ENCODE results near the gene CHRM3.

The CHRM3 gene

DNA sequence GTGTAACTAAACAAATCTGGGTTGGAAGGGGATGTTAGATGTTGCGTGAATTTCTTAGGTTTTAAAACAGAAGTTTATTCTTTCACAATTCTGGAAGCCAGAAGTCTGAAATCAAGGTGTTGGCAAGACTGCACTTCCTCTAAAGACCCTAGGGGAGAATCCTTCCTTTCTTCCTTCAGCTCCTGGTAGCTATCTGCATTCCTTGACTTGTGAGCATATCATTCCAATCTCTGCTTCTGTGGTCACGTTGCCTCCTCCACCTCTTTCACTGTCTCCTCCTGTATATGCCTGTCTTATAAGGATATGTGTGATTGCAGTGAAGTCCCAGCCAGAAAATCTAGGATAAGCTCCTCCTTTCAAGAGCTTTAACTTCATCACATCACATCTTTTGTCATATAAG, 7.7 kb downstream of the CHRM3 start:
- Histone ChIP-seq H3K9me3 (ENCODE audit: control insufficient read depth, low read length) (no peaks in the 10 kb centered on the region), H3K27ac (ENCODE audit: insufficient read depth, low read depth, low read length, poor library complexity, severe bottlenecking) (no peak overlapping the region), H3K27me3 (ENCODE audit: control insufficient read depth, insufficient read depth, low read length, poor library complexity, severe bottlenecking) (peaks cover 10% of the 10 kb centered on the region), H3K4me3 (ENCODE audit: insufficient read depth, low read depth, low read length) (no peak overlapping the region), H3K4me1 (ENCODE audit: control insufficient read depth, insufficient read depth, low read length) (no peaks in the 10 kb centered on the region), H3K36me3 (ENCODE audit: control insufficient read depth, insufficient read depth, low read length) (no peaks in the 10 kb centered on the region)
- 82 to 100% methylated on average over 2 of the region's 2 CpGs for WGBS, 2 experiments

DNA sequence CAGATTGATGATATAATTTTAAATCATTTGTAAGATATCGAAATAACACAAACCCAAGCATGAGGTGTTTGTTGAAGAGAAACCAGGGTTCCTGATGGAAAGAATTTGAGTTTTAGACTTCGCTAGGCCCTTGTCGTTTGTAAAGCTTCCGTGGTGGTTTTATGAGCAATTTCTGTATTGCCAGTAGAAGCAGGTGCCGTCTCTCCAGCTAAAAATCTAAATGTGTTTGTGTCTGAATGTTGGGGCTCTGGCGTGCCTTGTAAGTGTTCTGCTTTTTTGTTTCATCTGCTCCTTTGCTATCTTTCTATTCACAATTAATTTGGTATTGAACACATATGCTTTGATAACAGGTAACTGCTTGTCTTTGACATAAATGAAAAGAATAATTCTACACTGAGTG, 27.5 kb downstream of the CHRM3 start:
- H3K36me3 ChIP-seq (ENCODE audit: control insufficient read depth, insufficient read depth, low read length), result no peaks in the 10 kb centered on the region
- no peaks in the 10 kb centered on the region for H3K9me3 ChIP-seq (ENCODE audit: control insufficient read depth, low read length)
- no peaks in the 10 kb centered on the region for H3K27me3 ChIP-seq (ENCODE audit: control insufficient read depth, insufficient read depth, low read length, poor library complexity, severe bottlenecking)
- H3K4me3 ChIP-seq (ENCODE audit: insufficient read depth, low read depth, low read length), result no peak overlapping the region
- WGBS, 2 experiments, result 81 to 88% methylated on average over 6 of the region's 6 CpGs
- no peaks in the 10 kb centered on the region for H3K4me1 ChIP-seq (ENCODE audit: control insufficient read depth, insufficient read depth, low read length)
- H3K27ac ChIP-seq (ENCODE audit: insufficient read depth, low read depth, low read length, poor library complexity, severe bottlenecking), result no peak overlapping the region

- Histone ChIP-seq H3K27ac (ENCODE audit: insufficient read depth, low read depth, low read length, poor library complexity, severe bottlenecking) (no peak overlapping the region), H3K27me3 (ENCODE audit: control insufficient read depth, insufficient read depth, low read length, poor library complexity, severe bottlenecking) (no peaks in the 10 kb centered on the region), H3K4me1 (ENCODE audit: control insufficient read depth, insufficient read depth, low read length) (no peaks in the 10 kb centered on the region), H3K4me3 (ENCODE audit: insufficient read depth, low read depth, low read length) (no peak overlapping the region), H3K36me3 (ENCODE audit: control insufficient read depth, insufficient read depth, low read length) (no peaks in the 10 kb centered on the region), H3K9me3 (ENCODE audit: control insufficient read depth, low read length) (no peaks in the 10 kb centered on the region)
- WGBS, 2 experiments, result 100% methylated on average over 2 of the region's 2 CpGs
Observed at GRCh38 chr1:239417221-239417620, 30.9 kb downstream of the CHRM3 start.

GRCh38 chr1:239417986-239418640, 31.7 kb downstream of the CHRM3 start:
- Histone ChIP-seq H3K27ac (ENCODE audit: insufficient read depth, low read depth, low read length, poor library complexity, severe bottlenecking) (no peak overlapping the region), H3K27me3 (ENCODE audit: control insufficient read depth, insufficient read depth, low read length, poor library complexity, severe bottlenecking) (no peaks in the 10 kb centered on the region), H3K4me3 (ENCODE audit: insufficient read depth, low read depth, low read length) (no peak overlapping the region), H3K4me1 (ENCODE audit: control insufficient read depth, insufficient read depth, low read length) (no peaks in the 10 kb centered on the region), H3K36me3 (ENCODE audit: control insufficient read depth, insufficient read depth, low read length) (no peaks in the 10 kb centered on the region), H3K9me3 (ENCODE audit: control insufficient read depth, low read length) (no peaks in the 10 kb centered on the region)
- WGBS, 2 experiments, result 82 to 85% methylated on average over 5 of the region's 5 CpGs

- H3K27ac ChIP-seq (ENCODE audit: insufficient read depth, low read depth, low read length, poor library complexity, severe bottlenecking), result no peak overlapping the region
- WGBS, 2 experiments, result 90 to 100% methylated on average over 1 of the region's 1 CpG
- no peaks in the 10 kb centered on the region for H3K4me1 ChIP-seq (ENCODE audit: control insufficient read depth, insufficient read depth, low read length)
- H3K27me3 ChIP-seq (ENCODE audit: control insufficient read depth, insufficient read depth, low read length, poor library complexity, severe bottlenecking), result no peaks in the 10 kb centered on the region
- no peaks in the 10 kb centered on the region for H3K36me3 ChIP-seq (ENCODE audit: control insufficient read depth, insufficient read depth, low read length)
- no peaks in the 10 kb centered on the region for H3K9me3 ChIP-seq (ENCODE audit: control insufficient read depth, low read length)
- no peak overlapping the region for H3K4me3 ChIP-seq (ENCODE audit: insufficient read depth, low read depth, low read length)
Observed at GRCh38 chr1:239418681-239419080, 32.3 kb downstream of the CHRM3 start.

DNA sequence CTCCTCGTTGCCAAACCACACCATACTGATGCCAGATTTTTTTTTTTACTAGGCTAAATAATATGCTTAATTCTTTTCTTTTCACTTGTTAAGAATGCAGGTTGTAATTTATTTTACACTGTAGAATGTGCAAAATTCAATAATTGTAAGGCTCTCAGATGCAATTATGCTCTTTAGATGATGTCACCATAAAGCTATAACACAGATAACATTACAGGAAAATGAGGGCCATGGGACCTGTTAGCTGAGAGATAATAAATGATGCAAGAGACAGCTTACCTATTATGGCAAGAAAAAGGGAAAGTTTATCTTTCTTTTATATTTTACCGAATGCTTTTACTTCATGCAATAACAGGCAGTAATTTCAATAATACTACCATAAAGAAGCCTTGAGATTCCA, 35.4 kb downstream of the CHRM3 start:
- Histone ChIP-seq H3K27me3 (ENCODE audit: control insufficient read depth, insufficient read depth, low read length, poor library complexity, severe bottlenecking) (no peaks in the 10 kb centered on the region), H3K4me3 (ENCODE audit: insufficient read depth, low read depth, low read length) (no peak overlapping the region), H3K27ac (ENCODE audit: insufficient read depth, low read depth, low read length, poor library complexity, severe bottlenecking) (no peak overlapping the region), H3K36me3 (ENCODE audit: control insufficient read depth, insufficient read depth, low read length) (no peaks in the 10 kb centered on the region), H3K9me3 (ENCODE audit: control insufficient read depth, low read length) (no peaks in the 10 kb centered on the region), H3K4me1 (ENCODE audit: control insufficient read depth, insufficient read depth, low read length) (no peaks in the 10 kb centered on the region)
- 100% methylated on average over 2 of the region's 2 CpGs; no CpG with 5 or more reads in 1 of the 2 experiments for WGBS, 2 experiments

- WGBS, 2 experiments, result 95 to 98% methylated on average over 2 to 3 of the region's 3 CpGs
- no peaks in the 10 kb centered on the region for H3K4me1 ChIP-seq (ENCODE audit: control insufficient read depth, insufficient read depth, low read length)
- no peaks in the 10 kb centered on the region for H3K36me3 ChIP-seq (ENCODE audit: control insufficient read depth, insufficient read depth, low read length)
- H3K27ac ChIP-seq (ENCODE audit: insufficient read depth, low read depth, low read length, poor library complexity, severe bottlenecking), result no peak overlapping the region
- H3K9me3 ChIP-seq (ENCODE audit: control insufficient read depth, low read length), result no peaks in the 10 kb centered on the region
- no peaks in the 10 kb centered on the region for H3K27me3 ChIP-seq (ENCODE audit: control insufficient read depth, insufficient read depth, low read length, poor library complexity, severe bottlenecking)
- H3K4me3 ChIP-seq (ENCODE audit: insufficient read depth, low read depth, low read length), result no peak overlapping the region
Observed at GRCh38 chr1:239422818-239423217, 36.5 kb downstream of the CHRM3 start.

DNA sequence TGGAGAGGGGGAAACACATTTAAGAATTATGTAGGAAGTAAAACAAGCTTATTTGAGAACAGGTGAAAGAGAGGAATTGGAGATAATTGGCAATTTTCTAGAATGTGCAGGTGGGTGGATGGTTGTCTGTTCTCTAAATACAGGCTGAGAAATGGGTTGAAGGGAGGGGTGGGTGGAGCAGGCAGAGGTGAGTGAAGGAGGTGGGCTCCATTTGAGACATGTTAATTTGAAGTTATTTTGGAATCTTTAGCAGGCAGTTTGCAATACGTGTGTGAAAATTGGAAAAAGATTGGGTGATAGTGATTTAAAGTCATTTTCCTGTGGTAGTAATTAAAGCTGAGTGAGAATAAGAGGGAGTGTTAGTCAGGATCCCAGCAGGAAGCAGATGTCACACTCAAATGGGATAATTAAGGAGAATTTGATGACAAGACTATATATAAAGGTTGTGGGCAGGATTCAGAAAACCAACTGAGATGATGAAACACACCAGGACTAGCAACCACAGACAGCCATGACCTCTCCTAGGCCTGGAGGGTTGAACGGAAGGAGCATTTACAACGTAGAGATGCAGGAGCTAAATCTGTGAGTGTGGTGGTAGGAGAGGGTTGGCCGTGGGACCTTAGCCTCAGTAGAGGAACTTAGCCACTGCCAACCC, 40.6 kb downstream of the CHRM3 start:
- no peaks in the 10 kb centered on the region for H3K4me1 ChIP-seq (ENCODE audit: control insufficient read depth, insufficient read depth, low read length)
- H3K36me3 ChIP-seq (ENCODE audit: control insufficient read depth, insufficient read depth, low read length), result no peaks in the 10 kb centered on the region
- H3K9me3 ChIP-seq (ENCODE audit: control insufficient read depth, low read length), result no peaks in the 10 kb centered on the region
- no peak overlapping the region for H3K4me3 ChIP-seq (ENCODE audit: insufficient read depth, low read depth, low read length)
- 92% methylated on average over 4 of the region's 4 CpGs for WGBS, 2 experiments
- no peak overlapping the region for H3K27ac ChIP-seq (ENCODE audit: insufficient read depth, low read depth, low read length, poor library complexity, severe bottlenecking)
- no peaks in the 10 kb centered on the region for H3K27me3 ChIP-seq (ENCODE audit: control insufficient read depth, insufficient read depth, low read length, poor library complexity, severe bottlenecking)

- Histone ChIP-seq H3K9me3 (ENCODE audit: control insufficient read depth, low read length) (no peaks in the 10 kb centered on the region), H3K36me3 (ENCODE audit: control insufficient read depth, insufficient read depth, low read length) (no peaks in the 10 kb centered on the region), H3K27me3 (ENCODE audit: control insufficient read depth, insufficient read depth, low read length, poor library complexity, severe bottlenecking) (no peaks in the 10 kb centered on the region), H3K4me3 (ENCODE audit: insufficient read depth, low read depth, low read length) (no peak overlapping the region), H3K27ac (ENCODE audit: insufficient read depth, low read depth, low read length, poor library complexity, severe bottlenecking) (no peak overlapping the region), H3K4me1 (ENCODE audit: control insufficient read depth, insufficient read depth, low read length) (no peaks in the 10 kb centered on the region)
- 91 to 93% methylated on average over 3 of the region's 3 CpGs for WGBS, 2 experiments
Observed at GRCh38 chr1:239427712-239428111, 41.3 kb downstream of the CHRM3 start.

GRCh38 chr1:239428120-239428710, 41.8 kb downstream of the CHRM3 start:
- Histone ChIP-seq H3K4me1 (ENCODE audit: control insufficient read depth, insufficient read depth, low read length) (no peaks in the 10 kb centered on the region), H3K36me3 (ENCODE audit: control insufficient read depth, insufficient read depth, low read length) (no peaks in the 10 kb centered on the region), H3K27me3 (ENCODE audit: control insufficient read depth, insufficient read depth, low read length, poor library complexity, severe bottlenecking) (no peaks in the 10 kb centered on the region), H3K27ac (ENCODE audit: insufficient read depth, low read depth, low read length, poor library complexity, severe bottlenecking) (no peak overlapping the region), H3K4me3 (ENCODE audit: insufficient read depth, low read depth, low read length) (no peak overlapping the region), H3K9me3 (ENCODE audit: control insufficient read depth, low read length) (no peaks in the 10 kb centered on the region)
- WGBS, 2 experiments, result 93 to 98% methylated on average over 2 to 4 of the region's 4 CpGs
